DMS53 treated with DMSO at 0.1 percent for 48 hours (cell line): Measurements from ENCODE around the gene XKR7.

Experiments used
- DNase-seq: peaks from one replicate; lab custom pipeline; 2025; ENCODE audit not compliant: unreplicated experiment; lab: John Stamatoyannopoulos, UW

XKR7 gene

GRCh38 chr20:32036716-32037485, 69.0 kb downstream of the XKR7 start:
- peak; percentile 42 for DNase-seq

- DNase-seq, result no peak
These were observed 70.0 kb downstream of the XKR7 start for GRCh38 chr20:32037929-32038328.

- DNase-seq, result no peak
These were observed 72.4 kb downstream of the XKR7 start for GRCh38 chr20:32040142-32040953.

- DNase-seq, result no peak
These were observed 78.0 kb downstream of the XKR7 start for GRCh38 chr20:32045999-32046398.

- DNase-seq, result no peak
These were observed 82.4 kb downstream of the XKR7 start for GRCh38 chr20:32050324-32050841.

GRCh38 chr20:32050851-32051556, 83.1 kb downstream of the XKR7 start:
- no peak for DNase-seq

GRCh38 chr20:32051720-32052089, 83.8 kb downstream of the XKR7 start:
- no peak for DNase-seq

GRCh38 chr20:32052090-32052777, 84.3 kb downstream of the XKR7 start, which contains the start of gene HCK:
HCK (plus strand) TSS chr20:32052242.
- no peak for DNase-seq

- DNase-seq, result no peak
These were observed 84.9 kb downstream of the XKR7 start for GRCh38 chr20:32052778-32053362.
